ENCODE results near the gene PLD4. TPM values are rescaled to one million over a fixed set of nuclear protein-coding genes. Genes with fewer than 3 reads are reported as not detected.
"Not testable (repeated sequence)": the region's sequence is repeated elsewhere in the genome, so short reads cannot be mapped to it uniquely, and the experiment has no call there.

Gene PLD4
- total RNA-seq, 4 donors from 2014 or later = 1.3 to 10.9 TPM; not detected in 2

DNA sequence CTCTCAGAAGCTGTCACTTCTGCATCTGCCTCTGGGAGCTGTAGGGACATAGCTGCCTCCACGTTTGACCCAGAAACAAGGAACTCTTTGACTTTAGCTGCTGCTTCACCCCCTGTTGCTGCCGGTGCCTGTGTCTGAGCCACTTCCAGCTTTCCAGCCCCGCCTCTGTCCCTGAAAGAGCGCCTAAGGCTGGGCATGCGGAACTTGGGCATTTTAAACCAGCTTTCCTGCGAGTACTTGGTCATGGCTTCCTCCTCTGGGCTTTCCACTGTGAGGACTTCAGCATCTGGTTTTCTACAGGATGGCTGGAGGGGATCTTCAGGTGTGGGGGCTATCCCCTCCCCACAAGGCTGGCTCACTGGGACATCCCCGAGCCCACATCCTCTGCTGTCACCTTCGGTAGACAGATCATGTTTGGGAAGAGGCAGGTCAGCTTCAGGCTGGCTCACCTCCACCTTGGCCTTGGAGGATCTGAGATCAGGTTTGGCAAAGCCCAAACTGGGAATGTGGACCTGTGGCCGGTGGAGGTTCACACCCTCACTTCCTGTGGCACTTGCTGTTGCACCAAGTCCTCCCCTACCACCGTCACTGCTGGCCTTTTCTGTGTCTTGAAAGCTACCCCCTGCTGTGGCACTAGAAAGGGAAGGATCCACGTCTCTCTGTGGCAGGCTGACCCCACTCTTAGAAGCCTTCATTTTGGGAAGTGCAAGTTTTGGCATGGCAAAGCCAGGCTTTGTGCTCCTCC, 15.2 kb downstream of the PLD4 start:
- H3K36me3 ChIP-seq = no peaks in the 10 kb centered on the region
- intact Hi-C loops (cut with DNase I; ENCODE audit: low total_unique reads) = no loop called here
- no peaks in the 10 kb centered on the region for H3K9me3 ChIP-seq
- H3K4me3 ChIP-seq = no peak overlapping the region
- no peaks in the 10 kb centered on the region for H3K27me3 ChIP-seq
- no peak overlapping the region for H3K27ac ChIP-seq
- TF ChIP-seq, protein P1, sequence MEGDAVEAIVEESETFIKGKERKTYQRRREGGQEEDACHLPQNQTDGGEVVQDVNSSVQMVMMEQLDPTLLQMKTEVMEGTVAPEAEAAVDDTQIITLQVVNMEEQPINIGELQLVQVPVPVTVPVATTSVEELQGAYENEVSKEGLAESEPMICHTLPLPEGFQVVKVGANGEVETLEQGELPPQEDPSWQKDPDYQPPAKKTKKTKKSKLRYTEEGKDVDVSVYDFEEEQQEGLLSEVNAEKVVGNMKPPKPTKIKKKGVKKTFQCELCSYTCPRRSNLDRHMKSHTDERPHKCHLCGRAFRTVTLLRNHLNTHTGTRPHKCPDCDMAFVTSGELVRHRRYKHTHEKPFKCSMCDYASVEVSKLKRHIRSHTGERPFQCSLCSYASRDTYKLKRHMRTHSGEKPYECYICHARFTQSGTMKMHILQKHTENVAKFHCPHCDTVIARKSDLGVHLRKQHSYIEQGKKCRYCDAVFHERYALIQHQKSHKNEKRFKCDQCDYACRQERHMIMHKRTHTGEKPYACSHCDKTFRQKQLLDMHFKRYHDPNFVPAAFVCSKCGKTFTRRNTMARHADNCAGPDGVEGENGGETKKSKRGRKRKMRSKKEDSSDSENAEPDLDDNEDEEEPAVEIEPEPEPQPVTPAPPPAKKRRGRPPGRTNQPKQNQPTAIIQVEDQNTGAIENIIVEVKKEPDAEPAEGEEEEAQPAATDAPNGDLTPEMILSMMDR (IDR thresholded peaks at IDR 0.05) = no peak
- no peak for TF ChIP-seq POLR2A (IDR thresholded peaks at IDR 0.05)
- peak; percentile 11 to 12 for DNase-seq
- H3K4me1 ChIP-seq = no peaks in the 10 kb centered on the region

DNA sequence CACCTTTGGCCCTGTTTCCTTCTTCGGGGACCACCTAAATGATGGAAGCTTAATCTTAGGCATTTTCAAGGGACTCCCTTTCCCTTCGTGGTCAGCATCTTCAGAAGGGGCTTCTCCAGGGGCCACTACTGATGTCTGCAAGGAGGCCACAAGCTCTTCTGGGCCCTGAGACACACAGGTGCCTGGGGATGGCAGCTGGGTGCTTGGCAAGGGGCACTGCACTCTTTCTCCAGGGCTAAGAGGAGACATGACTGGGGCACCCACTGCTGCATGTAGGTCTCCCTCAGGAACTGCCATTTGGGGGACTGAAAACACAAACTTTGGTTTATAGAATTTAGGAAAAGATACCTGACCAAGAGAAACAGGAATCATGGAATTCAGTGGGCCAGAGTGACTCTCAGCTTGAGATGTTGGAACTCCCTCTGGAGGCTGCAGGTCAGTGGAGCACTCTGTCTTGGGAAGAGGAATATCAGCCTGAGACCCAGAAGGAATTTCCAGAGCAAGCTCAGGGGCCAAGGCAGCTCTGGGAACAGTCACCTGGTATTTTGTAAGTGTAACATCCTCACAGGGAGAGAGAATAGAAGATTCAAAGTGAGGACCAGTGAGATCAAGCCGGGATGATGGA, 16.0 kb downstream of the PLD4 start:
- Histone ChIP-seq H3K4me1 (no peaks in the 10 kb centered on the region), H3K36me3 (no peaks in the 10 kb centered on the region), H3K9me3 (no peaks in the 10 kb centered on the region), H3K27ac (no peak overlapping the region), H3K27me3 (no peaks in the 10 kb centered on the region), H3K4me3 (no peak overlapping the region)
- intact Hi-C loops (cut with DNase I; ENCODE audit: low total_unique reads) = no loop called here
- TF ChIP-seq, protein P1 (IDR thresholded peaks at IDR 0.05) = no peak
- TF ChIP-seq POLR2A (IDR thresholded peaks at IDR 0.05) = no peak
- peak in 1 of 2 donors; percentile 8 for DNase-seq

DNA sequence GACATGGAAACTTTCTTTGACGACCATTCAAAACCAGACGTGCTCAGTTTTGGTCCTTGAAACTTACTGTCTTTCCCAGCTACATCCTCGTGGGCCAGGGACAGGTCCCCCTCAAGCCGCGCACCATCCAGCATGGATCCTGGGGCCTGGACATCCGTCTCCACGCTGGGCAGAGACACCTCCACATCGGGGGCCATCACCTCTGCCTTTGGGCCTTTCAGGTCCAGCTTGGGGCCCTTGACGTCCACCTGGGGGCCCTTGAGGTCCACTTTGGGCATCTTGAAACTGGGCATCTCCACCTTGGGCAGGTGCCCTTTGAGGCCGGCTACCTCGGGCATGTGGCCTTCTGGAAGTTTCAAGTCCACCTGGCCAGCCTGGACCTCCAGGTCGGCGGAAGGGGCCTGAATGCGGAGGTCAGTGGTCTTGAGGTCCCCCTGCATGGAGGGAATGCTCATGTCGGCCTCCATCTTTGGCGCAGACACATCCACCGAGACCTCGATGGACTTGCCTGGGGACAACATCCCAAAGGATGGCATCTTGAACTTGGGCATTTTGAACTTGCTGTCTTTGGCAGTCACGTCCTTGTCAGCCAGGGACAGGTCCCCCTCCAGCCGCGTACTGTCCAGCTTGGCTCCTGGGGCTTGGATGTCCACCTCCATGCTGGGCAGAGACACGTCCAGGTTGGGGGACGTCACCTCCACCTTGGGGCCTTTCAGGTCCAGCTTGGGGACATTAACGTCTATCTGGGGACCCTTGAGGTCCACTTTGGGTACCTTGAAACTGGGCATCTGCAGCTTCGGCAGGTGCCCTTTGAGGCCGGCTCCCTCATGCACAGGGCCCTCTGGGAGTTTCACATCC, 17.1 kb downstream of the PLD4 start:
- TF ChIP-seq, protein P1 (IDR thresholded peaks at IDR 0.05) = no peak
- TF ChIP-seq POLR2A (IDR thresholded peaks at IDR 0.05) = no peak
- H3K27ac ChIP-seq = no peak overlapping the region
- H3K36me3 ChIP-seq = no peaks in the 10 kb centered on the region
- no peaks in the 10 kb centered on the region for H3K4me1 ChIP-seq
- intact Hi-C loops (cut with DNase I; ENCODE audit: low total_unique reads) = no loop called here
- no peaks in the 10 kb centered on the region for H3K27me3 ChIP-seq
- DNase-seq = peak in 1 of 2 donors; percentile 3
- H3K4me3 ChIP-seq = no peak overlapping the region
- H3K9me3 ChIP-seq = no peaks in the 10 kb centered on the region

DNA sequence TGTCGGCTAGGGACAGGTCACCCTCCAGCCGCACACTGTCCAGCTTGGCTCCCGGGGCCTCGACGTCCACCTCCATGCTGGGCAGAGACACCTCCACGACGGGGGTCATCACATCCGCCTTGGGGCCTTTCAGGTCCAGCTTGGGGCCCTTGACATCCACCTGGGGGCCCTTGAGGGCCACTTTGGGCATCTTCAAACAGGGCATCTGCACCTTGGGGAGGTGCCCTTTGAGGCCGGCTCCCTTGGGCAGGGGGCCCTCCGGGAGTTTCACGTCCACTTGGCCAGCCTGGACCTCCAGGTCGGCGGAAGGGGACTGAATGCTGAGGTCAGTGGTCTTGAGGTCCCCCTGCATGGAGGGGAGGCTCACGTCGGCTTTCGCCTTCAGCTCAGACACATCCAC, 17.9 kb downstream of the PLD4 start:
- no peak overlapping the region for H3K4me3 ChIP-seq
- H3K36me3 ChIP-seq = no peaks in the 10 kb centered on the region
- no peaks in the 10 kb centered on the region for H3K9me3 ChIP-seq
- TF ChIP-seq, protein P1 (IDR thresholded peaks at IDR 0.05) = no peak
- TF ChIP-seq POLR2A (IDR thresholded peaks at IDR 0.05) = no peak
- DNase-seq = no peak
- H3K4me1 ChIP-seq = no peaks in the 10 kb centered on the region
- H3K27me3 ChIP-seq = no peaks in the 10 kb centered on the region
- intact Hi-C loops (cut with DNase I; ENCODE audit: low total_unique reads) = no loop called here
- no peak overlapping the region for H3K27ac ChIP-seq

DNA sequence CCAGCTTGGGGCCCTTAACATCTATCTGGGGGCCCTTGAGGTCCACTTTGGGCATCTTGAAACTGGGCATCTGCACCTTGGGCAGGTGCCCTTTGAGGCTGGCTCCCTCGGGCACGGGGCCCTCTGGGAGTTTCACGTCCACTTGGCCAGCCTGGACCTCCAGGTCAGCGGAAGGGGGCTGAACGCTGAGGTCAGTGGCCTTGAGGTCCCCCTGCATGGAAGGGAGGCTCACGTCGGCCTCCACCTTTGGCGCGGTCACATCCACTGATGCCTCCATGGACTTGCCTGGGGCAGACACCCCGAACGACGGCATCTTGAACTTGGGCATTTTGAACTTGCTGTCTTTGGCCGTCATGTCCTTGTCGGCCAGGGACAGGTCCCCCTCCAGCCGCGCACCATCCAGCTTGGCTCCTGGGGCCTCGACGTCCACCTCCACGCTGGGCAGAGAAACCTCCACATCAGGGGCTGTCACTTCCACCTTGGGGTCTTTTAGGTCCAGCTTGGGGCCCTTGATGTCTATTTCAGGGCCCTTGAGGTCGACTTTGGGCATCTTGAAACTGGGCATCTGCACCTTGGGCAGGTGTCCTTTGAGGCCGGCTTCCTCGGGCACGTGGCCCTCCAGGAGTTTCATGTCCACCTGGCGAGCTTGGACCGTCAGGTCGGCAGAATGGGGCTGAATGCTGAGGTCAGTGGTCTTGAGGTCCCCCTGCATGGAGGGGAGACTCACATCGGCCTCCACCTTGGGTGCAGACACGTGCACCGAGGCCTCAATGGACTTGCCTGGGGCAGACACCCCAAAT, 18.7 kb downstream of the PLD4 start:
- H3K36me3 ChIP-seq; H3K4me3 ChIP-seq; H3K27me3 ChIP-seq; H3K27ac ChIP-seq; H3K9me3 ChIP-seq; intact Hi-C loops (cut with DNase I; ENCODE audit: low total_unique reads); DNase-seq; H3K4me1 ChIP-seq: not testable (repeated sequence)

DNA sequence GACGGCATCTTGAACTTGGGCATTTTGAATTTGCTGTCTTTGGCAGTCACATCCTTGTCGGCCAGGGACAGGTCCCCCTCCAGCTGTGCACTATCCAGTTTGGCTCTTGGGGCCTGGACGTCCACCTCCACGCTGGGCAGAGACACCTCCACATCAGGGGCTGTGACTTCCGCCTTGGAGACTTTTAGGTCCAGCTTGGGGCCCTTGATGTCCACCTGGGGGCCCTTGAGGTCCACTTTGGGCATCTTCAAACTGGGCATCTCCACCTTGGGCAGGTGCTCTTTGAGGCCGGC, 19.3 kb downstream of the PLD4 start:
- H3K27ac ChIP-seq; H3K4me3 ChIP-seq; H3K27me3 ChIP-seq; DNase-seq; H3K4me1 ChIP-seq; H3K9me3 ChIP-seq; intact Hi-C loops (cut with DNase I; ENCODE audit: low total_unique reads); H3K36me3 ChIP-seq: not testable (repeated sequence)

DNA sequence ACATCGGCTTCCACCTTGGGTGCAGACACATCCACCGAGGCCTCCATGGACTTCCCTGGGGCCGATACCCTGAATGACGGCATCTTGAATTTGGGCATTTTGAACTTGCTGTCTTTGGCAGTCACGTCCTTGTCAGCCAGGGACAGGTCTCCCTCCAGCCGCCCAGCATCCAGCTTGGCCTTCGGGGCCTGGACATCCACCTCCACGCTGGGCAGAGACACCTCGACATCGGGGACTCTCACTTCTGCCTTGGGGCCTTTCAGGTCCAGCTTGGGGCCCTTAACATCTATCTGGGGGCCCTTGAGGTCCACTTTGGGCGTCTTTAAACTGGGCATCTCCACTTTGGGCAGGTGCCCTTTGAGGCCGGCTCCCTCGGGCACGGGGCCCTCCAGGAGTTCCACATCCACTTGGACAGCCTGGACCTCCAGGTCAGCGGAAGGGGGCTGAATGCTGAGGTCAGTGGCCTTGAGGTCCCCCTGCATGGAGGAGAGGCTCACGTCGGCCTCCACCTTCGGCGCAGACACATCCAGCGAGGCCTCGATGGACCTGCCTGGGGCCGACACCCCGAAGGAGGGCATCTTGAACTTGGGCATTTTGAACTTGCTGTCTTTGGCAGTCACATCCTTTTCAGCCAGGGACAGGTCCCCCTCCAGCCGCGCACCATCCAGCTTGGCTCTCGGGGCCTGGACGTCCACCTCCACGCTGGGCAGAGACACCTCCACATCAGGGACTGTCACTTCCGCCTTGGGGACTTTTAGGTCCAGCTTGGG, 19.9 kb downstream of the PLD4 start:
- H3K4me1 ChIP-seq; H3K9me3 ChIP-seq; H3K4me3 ChIP-seq; H3K27ac ChIP-seq; H3K36me3 ChIP-seq; H3K27me3 ChIP-seq; intact Hi-C loops (cut with DNase I; ENCODE audit: low total_unique reads); DNase-seq: not testable (repeated sequence)

Data from uterus (tissue), 4 donors.